A549 (cell line): ENCODE measurements around the gene C1orf87.

Source experiments
- BHLHE40 ChIP-seq: IDR thresholded peaks from 2 replicates; pipeline ENCODE4 v1.6.1; 2012; ENCODE audit warnings: low read depth, low read length, inconsistent platforms
- FOSL2 ChIP-seq, 2 experiments: fragments of 450-650 bp in 1 of 2; fragments of >200 bp in 1 of 2; sonication (Bioruptor Twin) in 1 of 2; formaldehyde crosslinking; IDR thresholded peaks; 2 replicates each; pipeline versions ENCODE4 v1.5.0 to v1.6.1; 2016 to 2020; ENCODE audit warnings: mild to moderate bottlenecking in 1 of 2, moderate library complexity in 1 of 2
- JUNB ChIP-seq: fragments of >200 bp; sonication (Bioruptor Twin); formaldehyde crosslinking; IDR thresholded peaks from 2 replicates; pipeline ENCODE4 v1.6.1; 2016
- MYC ChIP-seq: IDR thresholded peaks from 2 replicates; pipeline ENCODE4 v1.6.1; 2012; ENCODE audit warnings: mild to moderate bottlenecking, inconsistent platforms, low read length, improper control_type of control experiment, borderline replicate concordance
- NR3C1 ChIP-seq: fragments of >200 bp; sonication (Bioruptor Twin); formaldehyde crosslinking; IDR thresholded peaks from 3 replicates; pipeline ENCODE4 v1.6.1; 2017
- PHF8 ChIP-seq: fragments of 200-600 bp; sonication (generic); IDR thresholded peaks from 2 replicates; pipeline ENCODE4 v1.6.1; 2016; ENCODE audit warnings: low read depth, mild to moderate bottlenecking, antibody characterized with exemption, moderate library complexity, borderline replicate concordance
- POLR2A ChIP-seq: IDR thresholded peaks from 2 replicates; pipeline ENCODE4 v1.6.1; 2012; ENCODE audit warnings: mild to moderate bottlenecking, low read length
- TF ChIP-seq, protein P1 (sequence below): fragments of >200 bp; sonication (Bioruptor Twin); formaldehyde crosslinking; IDR thresholded peaks from 3 replicates; pipeline ENCODE4 v1.5.1; 2016
- TF ChIP-seq, protein P2 (sequence below): IDR thresholded peaks from 2 replicates; pipeline ENCODE4 v1.6.1; 2012
- TF ChIP-seq, protein P3 (sequence below): fragments of 250-450 bp; sonication (Bioruptor Pico); IDR thresholded peaks from 2 replicates; pipeline ENCODE4 v1.5.0; 2021; ENCODE audit warnings: mild to moderate bottlenecking, moderate library complexity, borderline replicate concordance

DNA sequence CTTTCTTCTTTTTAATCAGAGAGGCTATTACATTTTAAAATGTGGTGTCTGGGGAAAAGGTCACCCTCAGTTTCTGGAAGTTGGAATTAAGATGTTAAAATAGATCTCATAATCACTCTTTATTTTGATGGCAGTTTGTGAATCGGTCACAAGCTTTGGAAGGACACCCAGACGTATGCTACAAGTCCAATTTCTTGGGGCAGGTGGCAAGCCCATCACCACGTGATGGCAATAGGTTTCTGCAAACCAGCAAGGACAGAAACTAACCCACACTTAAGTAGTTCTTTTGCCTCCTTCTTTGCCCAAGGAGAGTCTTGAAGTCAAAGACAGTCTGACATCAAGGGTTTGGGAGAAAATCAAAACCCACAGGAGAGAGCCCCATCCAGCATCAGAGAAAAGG is 72.9 kb downstream of the C1orf87 start:
- TF ChIP-seq, protein P1, sequence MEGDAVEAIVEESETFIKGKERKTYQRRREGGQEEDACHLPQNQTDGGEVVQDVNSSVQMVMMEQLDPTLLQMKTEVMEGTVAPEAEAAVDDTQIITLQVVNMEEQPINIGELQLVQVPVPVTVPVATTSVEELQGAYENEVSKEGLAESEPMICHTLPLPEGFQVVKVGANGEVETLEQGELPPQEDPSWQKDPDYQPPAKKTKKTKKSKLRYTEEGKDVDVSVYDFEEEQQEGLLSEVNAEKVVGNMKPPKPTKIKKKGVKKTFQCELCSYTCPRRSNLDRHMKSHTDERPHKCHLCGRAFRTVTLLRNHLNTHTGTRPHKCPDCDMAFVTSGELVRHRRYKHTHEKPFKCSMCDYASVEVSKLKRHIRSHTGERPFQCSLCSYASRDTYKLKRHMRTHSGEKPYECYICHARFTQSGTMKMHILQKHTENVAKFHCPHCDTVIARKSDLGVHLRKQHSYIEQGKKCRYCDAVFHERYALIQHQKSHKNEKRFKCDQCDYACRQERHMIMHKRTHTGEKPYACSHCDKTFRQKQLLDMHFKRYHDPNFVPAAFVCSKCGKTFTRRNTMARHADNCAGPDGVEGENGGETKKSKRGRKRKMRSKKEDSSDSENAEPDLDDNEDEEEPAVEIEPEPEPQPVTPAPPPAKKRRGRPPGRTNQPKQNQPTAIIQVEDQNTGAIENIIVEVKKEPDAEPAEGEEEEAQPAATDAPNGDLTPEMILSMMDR = no peak
- no peak for TF ChIP-seq JUNB
- no peak for TF ChIP-seq MYC
- TF ChIP-seq, protein P2, sequence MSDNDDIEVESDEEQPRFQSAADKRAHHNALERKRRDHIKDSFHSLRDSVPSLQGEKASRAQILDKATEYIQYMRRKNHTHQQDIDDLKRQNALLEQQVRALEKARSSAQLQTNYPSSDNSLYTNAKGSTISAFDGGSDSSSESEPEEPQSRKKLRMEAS = no peak
- TF ChIP-seq POLR2A = no peak
- TF ChIP-seq NR3C1 = no peak
- TF ChIP-seq, protein P3, sequence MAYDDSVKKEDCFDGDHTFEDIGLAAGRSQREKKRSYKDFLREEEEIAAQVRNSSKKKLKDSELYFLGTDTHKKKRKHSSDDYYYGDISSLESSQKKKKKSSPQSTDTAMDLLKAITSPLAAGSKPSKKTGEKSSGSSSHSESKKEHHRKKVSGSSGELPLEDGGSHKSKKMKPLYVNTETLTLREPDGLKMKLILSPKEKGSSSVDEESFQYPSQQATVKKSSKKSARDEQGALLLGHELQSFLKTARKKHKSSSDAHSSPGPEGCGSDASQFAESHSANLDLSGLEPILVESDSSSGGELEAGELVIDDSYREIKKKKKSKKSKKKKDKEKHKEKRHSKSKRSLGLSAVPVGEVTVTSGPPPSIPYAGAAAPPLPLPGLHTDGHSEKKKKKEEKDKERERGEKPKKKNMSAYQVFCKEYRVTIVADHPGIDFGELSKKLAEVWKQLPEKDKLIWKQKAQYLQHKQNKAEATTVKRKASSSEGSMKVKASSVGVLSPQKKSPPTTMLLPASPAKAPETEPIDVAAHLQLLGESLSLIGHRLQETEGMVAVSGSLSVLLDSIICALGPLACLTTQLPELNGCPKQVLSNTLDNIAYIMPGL (CRISPR knock-in tag) = no peak
- no peak for TF ChIP-seq PHF8
- TF ChIP-seq BHLHE40 = no peak
- no peak for TF ChIP-seq FOSL2 (IDR thresholded peaks at IDR 0.05)
- TF ChIP-seq FOSL2 (CRISPR knock-in tag; IDR thresholded peaks at IDR 0.05) = no peak
